Measurements from ENCODE around the gene NRIP1. TPM values are rescaled to one million over a fixed set of nuclear protein-coding genes. Genes with fewer than 3 reads are reported as not detected.
A peak's percentile ranks its signal among the peaks of the same experiment; 100 is the strongest.

NRIP1 gene
- total RNA-seq, 2 donors from 2014 or later: 16.0 to 24.8 TPM

DNA sequence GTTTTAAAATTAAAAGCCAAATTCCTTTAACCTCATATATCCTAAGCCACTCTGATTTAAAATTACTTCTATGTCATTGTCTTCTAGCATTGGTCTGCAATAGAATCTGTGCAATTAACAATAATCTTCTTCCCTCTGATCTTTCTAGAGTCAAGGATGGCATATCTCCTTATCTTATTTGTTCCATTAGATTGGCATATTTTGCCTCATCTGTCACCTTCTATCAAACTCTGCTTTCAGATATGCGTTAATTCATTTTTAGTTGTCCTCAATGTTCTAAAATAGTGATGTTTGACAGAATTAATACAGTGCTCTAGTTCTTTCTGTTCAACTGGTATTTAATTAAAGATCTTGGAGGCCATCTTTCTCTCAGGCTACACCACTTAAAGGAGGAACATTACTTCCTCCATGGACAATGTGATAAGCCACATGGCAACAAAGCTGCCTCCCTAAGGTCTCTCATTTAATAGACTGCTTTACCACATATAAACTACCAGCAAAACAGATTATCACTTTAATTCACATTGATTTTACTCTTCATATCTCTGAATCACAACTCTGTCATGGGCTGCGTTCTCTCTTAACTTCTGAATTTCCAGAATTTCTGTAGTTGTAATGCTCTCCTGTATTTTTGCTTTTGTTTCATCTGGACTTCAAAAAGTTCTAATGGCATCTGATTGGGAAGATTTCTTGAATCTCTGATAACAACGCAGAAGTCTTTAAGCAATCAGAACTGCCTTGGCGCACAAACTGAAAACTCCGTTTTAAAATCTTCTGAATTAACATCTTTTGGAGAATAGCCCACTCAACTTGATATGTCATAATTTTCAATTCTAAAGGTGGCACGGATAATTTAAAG is 2.8 kb downstream of the NRIP1 start:
- no peaks in the 10 kb centered on the region for H3K36me3 Mint-ChIP-seq
- peak overlapping the region in 1 of 2 donors; percentile 83 for H3K27ac Mint-ChIP-seq
- H3K9me3 Mint-ChIP-seq: no peaks in the 10 kb centered on the region
- H3K4me3 Mint-ChIP-seq: peak overlapping the region; percentile 88
- ATAC-seq (no peak), DNase-seq (ENCODE audit: low spot score) (no peak)
- H3K27me3 Mint-ChIP-seq: no peaks in the 10 kb centered on the region
- H3K4me1 Mint-ChIP-seq (ENCODE audit: low read depth in 2 of 2): peaks cover 51 to 58% of the 10 kb centered on the region in 2 donors

DNA sequence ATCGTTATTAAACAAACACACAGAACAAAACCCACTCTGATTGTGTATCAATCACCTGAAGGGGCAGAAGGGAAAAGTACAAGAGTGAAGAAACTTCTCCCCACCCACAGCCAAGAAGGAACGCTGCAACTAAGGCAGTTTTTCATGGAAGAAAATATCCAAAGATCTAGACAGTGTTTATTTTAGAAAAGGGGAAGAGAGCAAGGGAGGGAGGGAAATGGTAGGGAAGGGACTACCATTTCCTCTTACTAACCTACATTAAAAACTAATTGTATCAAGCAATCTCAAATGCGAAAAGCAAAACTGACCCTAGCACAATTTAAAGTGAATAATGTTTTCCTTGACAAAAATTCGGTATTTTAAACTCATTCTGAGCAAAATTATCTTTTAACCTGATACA is 3.5 kb downstream of the NRIP1 start:
- Mint-ChIP-seq H3K4me3 (peak overlapping the region; percentile 13), H3K27ac (no peak overlapping the region), H3K9me3 (no peaks in the 10 kb centered on the region), H3K36me3 (no peaks in the 10 kb centered on the region), H3K4me1 (ENCODE audit: low read depth in 2 of 2) (peaks cover 56 to 65% of the 10 kb centered on the region in 2 donors), H3K27me3 (no peaks in the 10 kb centered on the region)
- DNase-seq (ENCODE audit: low spot score) (no peak), ATAC-seq (no peak)

DNA sequence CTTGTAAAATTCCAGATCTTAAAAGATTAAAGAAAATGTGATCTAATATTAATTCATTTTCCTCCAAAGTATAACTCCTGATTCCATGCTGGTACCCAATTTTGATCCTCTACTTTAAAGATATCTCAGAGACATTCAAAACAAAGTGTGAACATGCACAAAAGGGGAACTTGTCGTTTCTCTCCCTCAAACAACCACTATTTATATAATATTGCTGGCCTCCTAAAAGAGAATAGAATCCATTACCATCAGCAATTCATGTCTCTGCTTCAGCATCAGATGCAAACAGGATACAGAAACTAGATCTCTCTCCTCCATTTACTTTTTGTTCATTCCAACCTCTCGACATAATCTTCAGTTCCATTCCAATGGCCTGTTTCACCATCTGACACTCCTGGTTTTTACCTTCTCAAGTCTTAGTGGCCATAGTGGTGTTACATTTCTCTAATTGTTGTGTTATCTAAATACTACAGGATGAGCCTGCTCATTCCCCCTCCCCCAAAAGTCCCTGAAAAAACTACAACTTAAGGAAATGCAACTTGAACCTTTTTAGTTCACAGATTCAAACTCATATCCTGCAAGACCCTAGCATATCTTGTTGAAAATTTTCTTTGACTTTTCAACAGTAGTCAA is 4.1 kb downstream of the NRIP1 start:
- Mint-ChIP-seq H3K9me3 (no peaks in the 10 kb centered on the region), H3K27ac (no peak overlapping the region), H3K36me3 (no peaks in the 10 kb centered on the region), H3K27me3 (no peaks in the 10 kb centered on the region), H3K4me3 (peak overlapping the region; percentile 13), H3K4me1 (ENCODE audit: low read depth in 2 of 2) (peaks cover 50 to 62% of the 10 kb centered on the region in 2 donors)
- DNase-seq (ENCODE audit: low spot score) (no peak), ATAC-seq (no peak)

DNA sequence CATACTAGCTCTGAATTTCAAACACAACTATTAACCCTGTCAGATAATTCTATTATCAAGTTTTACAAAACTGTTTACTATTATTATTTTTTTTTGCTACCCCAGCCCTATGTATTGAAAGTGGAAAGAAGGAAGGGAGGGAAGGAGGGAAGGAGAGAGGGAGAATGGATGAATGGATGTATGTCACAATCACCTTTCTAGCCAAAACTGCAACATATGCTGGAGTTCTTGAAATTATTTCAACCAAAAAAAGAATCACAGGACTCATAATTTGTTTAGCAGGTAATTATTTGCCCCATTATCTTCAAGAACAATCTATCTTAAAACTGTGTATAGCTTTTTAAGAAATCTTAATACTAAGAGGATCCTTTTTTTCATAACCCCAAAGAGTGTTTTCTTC is 5.4 kb downstream of the NRIP1 start:
- no peaks in the 10 kb centered on the region for H3K9me3 Mint-ChIP-seq
- H3K27me3 Mint-ChIP-seq: no peaks in the 10 kb centered on the region
- peak overlapping the region in 1 of 2 donors; percentile 6 for H3K27ac Mint-ChIP-seq
- DNase-seq (ENCODE audit: low spot score) (no peak), ATAC-seq (no peak)
- peaks cover 52 to 61% of the 10 kb centered on the region in 2 donors for H3K4me1 Mint-ChIP-seq (ENCODE audit: low read depth in 2 of 2)
- no peak overlapping the region for H3K4me3 Mint-ChIP-seq
- no peaks in the 10 kb centered on the region for H3K36me3 Mint-ChIP-seq

DNA sequence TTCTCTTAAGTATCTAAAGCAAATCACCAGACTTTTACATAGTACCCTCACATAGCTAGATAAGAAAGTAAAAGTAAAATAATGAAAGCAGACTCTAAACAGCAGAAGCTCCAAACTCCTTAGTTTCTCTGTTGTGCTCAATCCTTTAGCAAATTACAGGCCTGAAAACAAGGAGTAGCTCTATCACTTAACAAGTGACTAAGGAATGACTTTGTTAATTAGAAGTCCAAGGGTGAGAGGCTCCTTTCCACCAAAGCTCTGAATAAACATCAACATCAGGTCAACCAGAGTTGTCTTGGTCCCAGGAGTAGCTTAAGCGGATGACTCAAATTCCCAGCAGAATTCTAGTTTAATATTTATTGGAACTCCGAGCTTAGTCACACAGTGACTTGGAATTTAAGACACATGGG is 5.9 kb downstream of the NRIP1 start:
- ATAC-seq: no peak
- H3K4me1 Mint-ChIP-seq (ENCODE audit: low read depth in 2 of 2): peaks cover 55 to 61% of the 10 kb centered on the region in 2 donors
- no peaks in the 10 kb centered on the region for H3K9me3 Mint-ChIP-seq
- DNase-seq (ENCODE audit: low spot score): no peak
- H3K36me3 Mint-ChIP-seq: no peaks in the 10 kb centered on the region
- H3K27ac Mint-ChIP-seq: peak overlapping the region; percentile 4 to 6
- peak overlapping the region; percentile 56 for H3K4me3 Mint-ChIP-seq
- H3K27me3 Mint-ChIP-seq: no peaks in the 10 kb centered on the region

DNA sequence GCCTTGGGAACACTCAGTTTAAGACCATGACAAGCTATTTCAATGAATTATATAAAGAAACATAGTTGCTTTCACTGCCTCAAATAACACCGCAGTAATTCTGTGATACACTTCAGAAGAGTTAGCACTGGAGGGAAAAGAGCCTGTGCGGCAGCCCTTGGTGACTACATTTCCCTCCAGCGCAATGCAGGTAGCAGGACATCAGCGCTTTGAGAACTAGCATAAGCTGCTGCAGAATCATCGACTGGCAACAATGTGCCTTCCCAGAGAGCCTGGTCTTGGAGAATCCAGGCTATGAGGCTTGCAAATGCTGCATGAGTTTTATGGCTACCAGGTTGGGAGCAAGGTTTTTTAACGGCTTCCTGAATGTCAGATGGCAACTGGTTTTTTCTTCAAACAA is 7.5 kb downstream of the NRIP1 start:
- ATAC-seq (no peak), DNase-seq (ENCODE audit: low spot score) (no peak)
- Mint-ChIP-seq H3K4me1 (ENCODE audit: low read depth in 2 of 2) (peaks cover 44 to 53% of the 10 kb centered on the region in 2 donors), H3K9me3 (no peaks in the 10 kb centered on the region), H3K4me3 (peak overlapping the region; percentile 13), H3K36me3 (no peaks in the 10 kb centered on the region), H3K27ac (peak overlapping the region in 1 of 2 donors; percentile 55), H3K27me3 (no peaks in the 10 kb centered on the region)

DNA sequence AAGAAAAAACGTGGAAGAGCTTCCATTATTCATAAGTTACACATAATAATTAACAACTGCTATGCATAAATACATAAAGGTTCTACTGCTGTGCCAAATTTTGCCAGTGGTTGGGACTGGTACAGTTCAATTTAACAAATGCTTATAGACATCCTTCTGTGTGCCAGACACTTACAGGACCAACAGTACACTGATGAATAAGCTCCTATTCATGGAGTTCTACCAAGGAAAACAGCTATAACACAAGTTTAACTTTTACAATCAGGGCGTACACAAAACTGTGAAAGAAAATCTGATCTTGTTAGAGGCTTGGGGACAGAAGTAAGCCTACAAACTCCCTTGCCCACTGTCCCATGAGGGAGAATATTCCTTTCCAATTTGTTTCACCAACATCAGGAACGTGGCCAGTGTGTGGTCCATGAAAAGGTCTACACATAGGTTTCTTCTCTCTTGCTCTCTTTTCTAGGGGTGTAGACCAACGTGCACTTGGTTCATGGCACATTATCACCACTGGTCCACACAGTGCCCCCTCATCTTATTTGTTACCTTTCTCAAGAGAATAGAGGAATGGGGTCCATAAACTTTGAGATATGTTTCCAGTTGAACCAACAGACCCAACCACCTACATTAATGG is 10.1 kb downstream of the NRIP1 start:
- H3K9me3 Mint-ChIP-seq: no peaks in the 10 kb centered on the region
- H3K4me3 Mint-ChIP-seq: no peak overlapping the region
- no peaks in the 10 kb centered on the region for H3K27me3 Mint-ChIP-seq
- peaks cover 52 to 57% of the 10 kb centered on the region in 2 donors for H3K4me1 Mint-ChIP-seq (ENCODE audit: low read depth in 2 of 2)
- H3K36me3 Mint-ChIP-seq: no peaks in the 10 kb centered on the region
- no peak overlapping the region for H3K27ac Mint-ChIP-seq
- DNase-seq (ENCODE audit: low spot score) (no peak), ATAC-seq (no peak)

DNA sequence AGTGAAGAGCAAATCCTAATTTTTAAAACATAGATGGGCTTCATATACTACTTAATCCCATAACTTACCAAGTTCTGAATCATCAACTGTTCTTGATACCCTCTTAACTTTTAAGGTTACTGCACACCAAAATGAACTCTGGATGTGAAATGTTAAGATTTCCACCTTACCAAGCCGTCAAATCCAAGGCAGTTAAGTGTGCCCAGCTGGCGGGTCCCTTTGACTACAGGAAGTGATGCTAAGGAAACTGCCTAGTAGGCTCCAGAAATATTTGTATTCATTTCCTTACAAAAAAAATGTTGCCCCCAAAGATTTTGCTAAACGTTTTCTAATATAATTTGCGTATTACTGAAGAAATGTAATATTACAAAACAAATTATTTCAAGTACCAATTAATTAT is 10.7 kb downstream of the NRIP1 start:
- no peak overlapping the region for H3K4me3 Mint-ChIP-seq

DNA sequence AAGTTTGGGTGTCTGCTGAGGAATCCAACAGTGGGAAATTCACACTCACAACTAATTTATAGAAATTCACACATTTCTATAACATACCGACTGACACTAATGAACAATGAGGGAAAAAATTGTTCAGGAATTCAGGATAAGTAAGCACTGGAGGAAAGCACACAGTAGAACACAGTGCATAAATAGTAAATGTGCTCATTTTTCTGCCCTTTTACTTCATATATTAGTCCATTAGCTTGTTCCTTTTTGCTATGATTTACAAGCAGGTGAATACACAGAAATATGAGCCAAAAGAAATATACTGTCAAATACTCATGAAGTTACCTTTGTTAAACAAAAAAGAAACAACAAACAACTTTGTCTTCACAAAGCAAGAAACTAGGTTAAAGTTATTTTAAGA is 11.3 kb downstream of the NRIP1 start:
- H3K4me1 Mint-ChIP-seq (ENCODE audit: low read depth in 2 of 2): peaks cover 48 to 50% of the 10 kb centered on the region in 2 donors
- ATAC-seq: no peak
- no peaks in the 10 kb centered on the region for H3K27me3 Mint-ChIP-seq
- no peak for DNase-seq (ENCODE audit: low spot score)
- H3K9me3 Mint-ChIP-seq: no peaks in the 10 kb centered on the region
- H3K36me3 Mint-ChIP-seq: no peaks in the 10 kb centered on the region
- no peak overlapping the region for H3K4me3 Mint-ChIP-seq
- H3K27ac Mint-ChIP-seq: peak overlapping the region in 1 of 2 donors; percentile 81

More for the DNA sequence above, 10.7 kb downstream of the NRIP1 start:
- Mint-ChIP-seq H3K4me1 (ENCODE audit: low read depth in 2 of 2) (peaks cover 52 to 56% of the 10 kb centered on the region in 2 donors), H3K27ac (no peak overlapping the region), H3K27me3 (no peaks in the 10 kb centered on the region), H3K36me3 (no peaks in the 10 kb centered on the region), H3K9me3 (no peaks in the 10 kb centered on the region)
- no peak for ATAC-seq
- DNase-seq (ENCODE audit: low spot score): no peak

DNA sequence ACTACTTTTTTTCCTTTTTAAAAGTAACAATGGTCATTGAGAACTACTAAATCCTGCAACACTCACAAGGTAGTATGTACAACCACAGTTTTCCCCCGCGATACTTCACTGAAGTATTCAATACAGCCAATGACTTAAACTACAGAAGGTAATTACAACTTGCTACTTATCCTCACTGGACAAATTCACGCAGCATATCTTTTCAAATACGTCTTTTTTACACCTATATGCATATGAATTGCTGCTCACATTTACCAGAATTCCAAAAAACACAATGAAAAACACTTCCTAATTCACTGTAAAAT is 12.4 kb downstream of the NRIP1 start:
- DNase-seq (ENCODE audit: low spot score) (no peak), ATAC-seq (no peak)
- Mint-ChIP-seq H3K36me3 (no peaks in the 10 kb centered on the region), H3K4me3 (peak overlapping the region; percentile 75), H3K27ac (peak overlapping the region in 1 of 2 donors; percentile 81), H3K27me3 (no peaks in the 10 kb centered on the region), H3K4me1 (ENCODE audit: low read depth in 2 of 2) (peaks cover 43 to 49% of the 10 kb centered on the region in 2 donors), H3K9me3 (no peaks in the 10 kb centered on the region)

DNA sequence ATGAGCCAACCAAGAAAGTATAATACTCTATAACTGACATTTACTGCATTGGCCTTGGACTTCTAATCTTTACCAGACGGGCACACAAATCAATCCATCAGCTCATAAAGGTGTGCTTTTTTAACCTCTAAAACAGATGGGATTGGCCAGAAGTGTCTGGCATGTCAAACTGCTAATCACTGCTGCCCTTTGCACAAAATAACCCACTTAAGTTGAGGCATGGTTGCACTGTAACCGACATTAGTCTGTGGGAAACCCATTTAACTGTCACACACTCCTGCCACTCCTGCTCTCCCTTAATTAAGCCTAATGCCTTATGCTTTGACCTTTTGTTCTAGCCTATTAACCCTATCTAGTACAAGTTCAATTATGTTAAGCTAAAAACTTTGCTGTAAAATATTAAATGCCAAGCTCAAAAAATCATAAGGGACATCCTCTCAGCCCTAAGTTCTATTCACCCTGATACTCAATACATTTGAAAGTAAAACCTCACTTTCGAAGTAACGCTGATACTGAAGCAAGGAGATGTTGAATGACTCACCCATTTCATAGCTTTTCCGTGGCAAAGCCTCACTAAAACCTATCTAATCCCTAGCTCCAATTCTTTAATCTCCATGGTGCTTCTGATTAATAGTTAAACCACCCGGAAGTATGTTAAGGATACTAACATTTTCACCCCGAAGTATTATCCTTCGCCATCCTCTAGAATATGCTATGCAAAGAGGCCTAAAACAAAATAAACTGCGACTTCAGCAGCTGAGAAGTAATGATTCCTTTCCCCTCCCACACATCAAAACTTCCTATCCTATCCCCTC is 12.9 kb downstream of the NRIP1 start:
- ATAC-seq (peak; percentile 79 to 88), DNase-seq (ENCODE audit: low spot score) (no peak)
- no peaks in the 10 kb centered on the region for H3K36me3 Mint-ChIP-seq
- H3K4me1 Mint-ChIP-seq (ENCODE audit: low read depth in 2 of 2): peaks cover 40 to 49% of the 10 kb centered on the region in 2 donors
- no peaks in the 10 kb centered on the region for H3K27me3 Mint-ChIP-seq
- peak overlapping the region; percentile 75 for H3K4me3 Mint-ChIP-seq
- H3K27ac Mint-ChIP-seq: peak overlapping the region; percentile 29 to 81
- no peaks in the 10 kb centered on the region for H3K9me3 Mint-ChIP-seq

DNA sequence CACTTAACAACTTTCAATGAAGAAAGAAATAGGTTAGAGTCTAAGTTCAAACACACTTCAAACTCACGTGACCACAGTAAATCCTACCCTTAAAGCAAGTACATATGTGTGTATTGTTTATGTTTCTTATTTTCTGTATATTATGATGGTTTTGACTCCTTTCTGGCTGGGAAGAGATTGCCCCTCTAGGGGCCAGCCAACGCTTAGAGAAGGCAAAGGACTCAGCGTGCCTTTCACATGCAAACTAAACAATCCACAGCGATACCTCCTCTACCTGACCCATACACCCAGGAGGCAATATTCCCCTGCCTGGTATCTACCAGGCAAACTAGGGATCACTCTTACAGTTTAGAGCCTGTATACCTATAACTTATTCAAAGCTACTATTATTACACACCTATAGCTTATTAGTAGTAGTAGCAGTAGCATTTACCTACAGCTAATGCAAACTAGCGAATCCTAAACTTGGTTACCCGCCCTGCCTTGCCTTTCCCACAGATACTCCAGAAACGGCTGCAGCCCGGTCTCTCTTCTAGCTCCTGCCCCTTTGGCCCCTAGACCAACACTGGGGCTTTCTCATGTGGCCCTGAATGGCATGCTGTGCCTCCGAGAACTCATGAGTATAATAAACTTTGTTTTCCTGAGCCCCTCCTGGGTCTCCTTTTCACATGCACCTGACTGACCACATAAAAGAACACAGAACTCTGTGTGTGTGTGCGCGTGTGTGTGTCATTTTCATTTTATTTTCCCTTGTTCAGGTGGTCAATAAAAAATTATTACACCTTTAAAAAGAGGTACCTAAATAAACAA is 14.0 kb downstream of the NRIP1 start:
- no peaks in the 10 kb centered on the region for H3K27me3 Mint-ChIP-seq

DNA sequence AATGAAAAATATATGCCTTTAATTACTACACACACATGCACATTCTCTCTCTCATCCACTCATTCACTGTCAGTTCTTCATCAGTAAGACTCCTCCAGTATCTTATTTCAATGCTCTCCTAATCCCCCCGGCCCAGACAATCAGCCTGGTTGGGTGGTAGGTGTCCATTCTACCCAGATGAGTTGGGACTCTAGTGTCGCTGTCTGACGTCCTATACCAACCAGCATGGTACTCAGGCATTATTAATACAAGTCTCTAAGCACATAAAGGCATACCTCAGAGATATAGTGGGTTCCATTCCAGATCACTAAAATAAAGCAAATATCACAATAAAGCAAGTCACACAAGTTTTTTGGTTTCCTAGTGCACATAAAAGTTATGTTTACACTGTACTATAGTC is 19.8 kb downstream of the NRIP1 start:
- no peak overlapping the region for H3K27ac Mint-ChIP-seq
- DNase-seq (ENCODE audit: low spot score) (no peak), ATAC-seq (no peak)
- H3K27me3 Mint-ChIP-seq: no peaks in the 10 kb centered on the region
- no peaks in the 10 kb centered on the region for H3K9me3 Mint-ChIP-seq
- H3K36me3 Mint-ChIP-seq: no peaks in the 10 kb centered on the region
- no peak overlapping the region for H3K4me3 Mint-ChIP-seq
- H3K4me1 Mint-ChIP-seq (ENCODE audit: low read depth in 2 of 2): peaks cover 12 to 24% of the 10 kb centered on the region in 2 donors

More for the DNA sequence above, 14.0 kb downstream of the NRIP1 start:
- H3K27ac Mint-ChIP-seq: peak overlapping the region in 1 of 2 donors; percentile 81
- peak overlapping the region; percentile 75 for H3K4me3 Mint-ChIP-seq
- DNase-seq (ENCODE audit: low spot score): no peak
- no peaks in the 10 kb centered on the region for H3K36me3 Mint-ChIP-seq
- H3K4me1 Mint-ChIP-seq (ENCODE audit: low read depth in 2 of 2): peaks cover 32 to 51% of the 10 kb centered on the region in 2 donors
- no peaks in the 10 kb centered on the region for H3K9me3 Mint-ChIP-seq
- ATAC-seq: no peak

All from natural killer cell treated with Interleukin-12 subunit alpha and Interleukin-12 subunit beta and Interleukin-15 and Interleukin-18, amount 100 ng/mL, for 72 hours (primary cell).